Ramos (cell line): Measurements from ENCODE around the gene SCAI.
"Not testable (repeated sequence)": the region's sequence is repeated elsewhere in the genome, so short reads cannot be mapped to it uniquely, and the experiment has no call there.

Experiments used
- in situ Hi-C: fragments of 300-500 bp; cut with MboI; formaldehyde crosslinking; loops from one replicate; pipeline ENCODE4 v1.14.3; 2022; ENCODE audit warnings: low sequenced_read_pairs; ENCODE audit not compliant: unreplicated experiment

Gene SCAI

GRCh38 chr9:125110464-125110863 is 32.9 kb downstream of the SCAI start:
- in situ Hi-C loops = no loop called here

DNA sequence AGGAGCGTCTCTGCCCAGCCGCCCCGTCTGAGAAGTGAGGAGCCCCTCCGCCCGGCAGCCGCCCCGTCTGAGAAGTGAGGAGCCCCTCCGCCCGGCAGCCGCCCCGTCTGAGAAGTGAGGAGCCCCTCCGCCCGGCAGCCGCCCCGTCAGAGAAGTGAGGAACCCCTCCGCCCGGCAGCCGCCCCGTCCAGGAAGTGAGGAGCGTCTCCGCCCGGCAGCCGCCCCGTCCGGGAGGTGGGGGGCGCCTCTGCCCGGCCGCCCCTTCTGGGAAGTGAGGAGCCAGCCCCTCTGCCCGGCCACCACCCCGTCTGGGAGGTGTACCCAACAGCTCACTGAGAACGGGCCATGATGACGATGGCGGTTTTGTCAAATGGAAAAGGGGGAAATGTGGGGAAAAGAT is 34.8 kb downstream of the SCAI start:
- in situ Hi-C loops = not testable (repeated sequence)

DNA sequence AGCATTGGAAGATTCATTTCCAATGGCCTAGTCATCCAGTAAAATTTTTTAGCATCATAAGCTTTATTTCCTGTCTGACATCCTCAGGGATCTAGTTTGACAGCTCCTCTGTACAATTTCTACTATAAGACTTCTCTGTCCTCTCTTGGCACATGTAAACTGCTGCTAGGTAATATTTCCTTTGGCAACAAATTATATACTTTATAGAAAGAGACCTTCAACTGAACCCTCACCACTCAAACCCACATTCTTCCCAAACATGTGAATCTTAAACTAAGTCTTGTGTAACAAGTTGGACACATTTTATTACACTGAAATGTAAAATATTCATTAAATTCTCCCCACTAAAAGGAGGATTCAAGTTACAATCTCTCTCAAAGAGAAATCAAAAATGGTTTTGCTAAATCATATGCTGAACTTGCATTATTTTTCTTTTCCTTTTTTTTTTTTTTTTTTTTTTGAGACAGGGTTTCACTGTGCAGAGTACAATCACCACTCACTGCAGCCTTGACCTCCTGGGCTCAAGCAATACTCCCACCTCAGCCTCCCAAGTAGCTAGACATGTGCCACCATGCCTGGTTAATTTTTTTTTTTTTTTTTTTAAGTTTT is 36.9 kb downstream of the SCAI start:
- in situ Hi-C loops = no loop called here

DNA sequence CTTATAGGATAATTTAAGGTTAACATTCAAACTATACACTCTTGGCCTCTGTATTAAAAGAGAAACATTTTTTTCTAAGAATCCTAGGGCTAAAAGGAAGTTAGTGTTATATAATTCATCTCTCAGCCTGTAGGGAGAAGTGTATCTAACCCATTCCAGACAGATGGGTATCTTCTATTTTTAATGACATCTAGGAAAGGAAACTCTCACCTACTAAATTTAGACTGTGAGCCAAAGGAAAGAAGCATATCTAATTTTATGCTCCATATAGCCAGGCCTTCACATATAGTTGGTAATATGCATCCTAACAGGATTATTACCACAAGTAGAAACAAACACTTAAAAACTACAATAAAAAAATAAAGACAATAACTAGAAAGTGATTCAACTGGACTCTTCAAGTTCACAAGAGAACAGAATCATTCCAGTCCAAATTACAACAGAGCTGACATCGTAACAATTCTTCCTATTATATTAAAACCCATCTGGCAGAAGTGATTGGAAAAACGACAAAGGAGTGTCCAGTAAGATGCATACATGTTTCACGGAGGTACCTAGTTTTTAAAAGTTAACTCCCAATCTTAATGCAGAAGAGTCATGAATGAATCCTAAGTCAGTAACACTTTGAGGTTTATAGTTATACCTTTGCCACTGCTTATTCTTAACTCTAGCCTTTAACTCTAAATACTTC is 39.4 kb downstream of the SCAI start:
- in situ Hi-C loops = no loop called here

GRCh38 chr9:125103021-125103420 is 40.3 kb downstream of the SCAI start:
- in situ Hi-C loops = no loop called here

GRCh38 chr9:125100822-125101221 is 42.5 kb downstream of the SCAI start:
- in situ Hi-C loops = no loop called here

DNA sequence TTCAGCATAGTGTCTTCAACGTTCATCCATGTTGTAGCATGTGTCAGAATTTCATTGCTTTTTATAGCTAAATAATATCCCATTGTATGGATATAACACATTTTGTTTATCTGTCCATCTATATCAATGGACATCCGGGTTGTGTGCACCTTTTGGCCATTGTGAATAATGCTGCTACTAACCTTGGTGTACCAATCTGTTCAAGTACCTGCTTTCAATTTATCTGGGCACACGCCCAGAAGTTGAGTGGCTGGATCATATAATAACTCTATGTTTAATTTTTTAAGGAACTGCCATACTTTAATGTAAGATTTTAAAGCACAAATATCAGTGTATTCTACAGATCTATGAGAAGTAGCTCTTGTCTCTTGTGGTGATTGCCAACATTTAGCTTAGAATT is 43.5 kb downstream of the SCAI start:
- in situ Hi-C loops = no loop called here

DNA sequence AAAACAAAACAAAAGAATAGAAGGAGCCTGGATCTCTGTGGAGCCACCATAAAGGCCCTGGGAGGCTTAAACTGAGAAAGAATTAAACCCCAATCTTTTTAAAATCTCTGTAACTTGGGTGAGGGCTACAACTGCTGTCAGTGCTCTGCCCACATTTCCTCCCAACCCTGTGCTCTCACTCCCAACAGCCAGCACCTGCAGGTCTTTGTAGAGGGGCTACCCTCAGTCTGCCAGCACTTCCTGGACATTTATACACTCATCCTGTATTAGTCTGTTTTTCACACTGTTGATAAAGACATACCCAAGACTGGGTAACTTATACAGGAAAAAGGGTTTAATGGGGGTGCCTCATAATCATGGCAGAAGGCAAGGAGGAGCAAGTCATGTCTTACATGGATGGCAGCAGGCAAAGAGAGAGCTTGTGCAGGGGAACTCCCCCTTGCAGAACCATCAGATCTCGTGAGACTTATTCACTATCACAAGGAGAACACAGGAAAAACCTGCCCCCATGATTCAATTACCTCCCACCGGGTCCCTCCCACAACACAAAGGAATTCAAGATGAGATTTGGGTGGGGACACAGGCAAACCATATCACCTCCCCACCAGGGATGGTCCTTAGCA is 47.4 kb downstream of the SCAI start:
- in situ Hi-C loops = no loop called here

- in situ Hi-C loops = no loop called here
Observed at GRCh38 chr9:125091121-125091520, 52.2 kb downstream of the SCAI start.

DNA sequence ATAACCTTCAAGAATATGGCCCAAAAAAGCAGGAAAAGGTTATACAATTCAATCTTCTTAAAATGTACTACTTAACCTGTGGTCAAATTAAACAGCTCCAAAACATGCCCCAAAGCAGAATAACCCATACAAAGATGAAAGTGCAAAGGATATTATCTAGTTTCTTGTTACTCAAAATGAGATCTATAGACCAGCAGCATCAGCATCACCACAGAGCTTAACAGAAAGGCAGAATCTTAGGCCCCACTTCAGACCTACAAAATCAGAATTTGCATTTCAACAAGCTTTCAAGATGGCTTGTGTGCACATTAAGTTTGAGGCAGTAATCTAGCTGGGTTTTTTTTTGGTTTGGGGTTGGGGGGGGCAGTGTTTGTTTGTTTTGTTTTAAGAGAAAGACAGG is 54.0 kb downstream of the SCAI start:
- in situ Hi-C loops = no loop called here

DNA sequence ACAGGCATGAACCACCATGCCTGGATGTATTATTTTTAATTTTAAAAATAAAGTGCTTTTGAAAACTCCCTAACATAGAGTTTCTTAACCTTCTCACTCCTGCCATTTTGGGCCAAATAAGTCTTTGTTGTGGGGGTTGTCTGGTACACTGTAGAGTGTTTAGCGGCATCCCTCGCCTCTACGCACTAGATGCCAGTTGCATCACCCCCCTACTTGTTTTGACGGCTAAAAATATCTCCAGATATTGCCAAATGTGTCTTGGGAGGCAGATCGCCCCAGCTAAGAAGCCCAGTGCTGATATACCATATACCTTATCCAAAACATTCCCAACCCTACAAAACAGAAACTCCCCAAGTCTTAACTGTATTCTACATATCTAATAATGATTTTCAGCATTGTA is 54.6 kb downstream of the SCAI start:
- in situ Hi-C loops = no loop called here

- in situ Hi-C loops = no loop called here
Observed at GRCh38 chr9:125085703-125086477, 57.4 kb downstream of the SCAI start.

DNA sequence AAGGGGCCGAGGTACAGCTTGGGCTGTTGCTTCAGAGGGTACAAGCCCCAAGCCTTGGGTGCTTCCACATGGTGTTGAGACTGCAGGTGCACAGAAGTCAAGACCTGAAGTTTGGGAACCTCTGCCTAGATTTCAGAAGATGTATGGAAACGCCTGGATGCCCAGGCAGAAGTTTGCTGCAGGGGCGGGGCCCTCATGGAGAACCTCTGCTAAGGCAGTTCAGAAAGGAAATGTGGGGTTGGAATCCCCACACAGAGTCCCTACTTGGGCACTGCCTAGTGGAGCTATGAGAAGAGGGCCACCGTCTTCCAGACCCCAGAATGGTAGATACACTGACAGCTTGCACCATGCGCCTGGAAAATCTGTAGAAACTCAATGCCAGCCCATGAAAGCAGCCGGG is 61.1 kb downstream of the SCAI start:
- in situ Hi-C loops = not testable (repeated sequence)

DNA sequence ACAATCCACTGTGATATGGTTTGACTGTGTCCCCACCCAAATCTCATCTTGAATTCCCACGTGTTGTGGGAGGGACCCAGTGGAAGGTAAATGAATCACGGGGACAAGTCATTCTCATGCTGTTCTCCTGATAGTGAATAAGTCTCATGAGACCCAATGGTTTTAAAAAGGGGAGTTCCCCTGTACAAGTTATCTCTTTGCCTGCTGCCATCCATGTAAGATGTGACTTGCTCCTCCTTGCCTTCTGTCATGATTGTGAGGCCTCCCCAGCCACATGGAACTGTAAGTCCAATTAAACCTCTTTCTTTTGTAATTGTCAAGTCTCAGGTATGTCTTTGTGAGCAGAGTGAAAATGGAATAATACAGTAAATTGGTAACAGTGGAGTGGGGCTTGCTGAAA is 62.5 kb downstream of the SCAI start:
- in situ Hi-C loops = not testable (repeated sequence)

- in situ Hi-C loops = no loop called here
Observed at GRCh38 chr9:125079931-125080330, 63.4 kb downstream of the SCAI start.

- in situ Hi-C loops = no loop called here
Observed at GRCh38 chr9:125075997-125076396, 67.3 kb downstream of the SCAI start.

DNA sequence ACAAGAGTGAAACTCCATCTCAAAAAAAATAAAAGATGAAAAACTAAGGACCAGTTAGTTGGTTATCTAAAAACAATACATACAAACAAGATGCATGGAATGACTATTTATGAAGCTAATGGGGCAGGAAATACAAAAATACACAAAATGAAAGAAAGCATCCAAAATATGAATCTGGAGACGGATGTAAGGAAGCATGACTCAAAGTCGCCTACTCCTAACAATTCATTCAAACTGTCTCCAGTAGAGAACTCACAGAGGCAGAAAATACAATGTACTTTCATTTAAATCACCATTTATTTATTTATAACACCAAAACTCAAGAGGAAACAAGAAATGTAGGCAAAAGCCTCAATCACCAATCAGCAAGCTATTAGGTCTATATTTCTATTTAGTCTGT is 68.4 kb downstream of the SCAI start:
- in situ Hi-C loops = no loop called here

DNA sequence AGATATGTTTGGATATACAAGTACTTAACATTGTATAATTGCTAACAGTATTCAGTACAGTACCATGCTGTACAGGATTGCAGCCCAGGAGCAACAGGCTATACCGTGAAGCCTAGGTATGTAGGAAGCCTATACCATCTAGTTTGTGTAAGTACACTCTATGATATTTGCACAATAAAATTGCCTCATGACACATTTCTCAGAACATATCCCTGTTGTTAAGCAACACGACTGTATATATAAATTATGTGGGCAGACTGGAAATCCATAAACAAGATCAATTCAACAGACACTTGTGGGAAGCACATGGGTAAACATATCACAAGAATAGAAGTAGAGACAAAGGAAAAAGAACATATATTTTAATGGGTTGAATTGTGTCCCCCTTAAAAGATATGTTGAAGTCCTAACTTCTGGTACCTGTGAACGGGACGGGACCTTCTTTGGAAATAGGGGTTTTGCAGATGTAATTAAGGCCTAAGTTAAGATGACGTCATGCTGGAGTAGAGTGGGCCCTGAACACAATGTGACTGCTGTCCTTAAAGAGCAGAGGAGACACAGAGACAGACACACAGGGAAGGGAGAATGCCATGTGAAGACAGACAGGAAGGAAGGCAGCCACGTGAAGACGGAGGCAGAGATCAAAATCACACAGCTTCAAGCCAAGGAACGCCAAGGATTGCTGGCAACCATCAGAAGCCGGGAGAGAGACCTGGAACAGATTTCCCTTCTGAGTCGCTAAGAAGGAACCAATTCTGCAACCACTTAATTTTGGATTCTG is 76.3 kb downstream of the SCAI start:
- in situ Hi-C loops = no loop called here

GRCh38 chr9:125061391-125061790 is 81.9 kb downstream of the SCAI start:
- in situ Hi-C loops = no loop called here
